Nephron progenitor cell (in vitro differentiated cells): ENCODE results near the gene STK32A.

Experiments used
- DNase-seq: peaks from one replicate; pipeline ENCODE4 v3.0.0; 2021
- H3K27ac Mint-ChIP-seq: 2 replicates; pipeline ENCODE4 v1.8.0; 2021; ENCODE audit warnings: mild to moderate bottlenecking, moderate library complexity, mixed read lengths
- H3K27me3 Mint-ChIP-seq: 2 replicates; pipeline ENCODE4 v1.8.0; 2021; ENCODE audit warnings: mild to moderate bottlenecking, low read depth, mixed read lengths; ENCODE audit not compliant: poor library complexity
- H3K36me3 Mint-ChIP-seq: 2 replicates; pipeline ENCODE4 v1.8.0; 2021; ENCODE audit warnings: low read depth, mixed read lengths
- H3K4me1 Mint-ChIP-seq: 2 replicates; pipeline ENCODE4 v1.8.0; 2021; ENCODE audit warnings: mixed read lengths
- H3K4me3 Mint-ChIP-seq: 2 replicates; pipeline ENCODE4 v1.8.0; 2021; ENCODE audit warnings: mild to moderate bottlenecking, moderate library complexity, mixed read lengths
- H3K9me3 Mint-ChIP-seq: 2 replicates; pipeline ENCODE4 v1.8.0; 2021; ENCODE audit warnings: mild to moderate bottlenecking, moderate library complexity, mixed read lengths
- TF ChIP-seq, protein P1 (sequence below): fragments of 200-600 bp; sonication (generic); IDR thresholded peaks from 2 replicates; pipeline ENCODE4 v1.5.0; 2021; ENCODE audit warnings: antibody characterized with exemption

The STK32A gene

DNA sequence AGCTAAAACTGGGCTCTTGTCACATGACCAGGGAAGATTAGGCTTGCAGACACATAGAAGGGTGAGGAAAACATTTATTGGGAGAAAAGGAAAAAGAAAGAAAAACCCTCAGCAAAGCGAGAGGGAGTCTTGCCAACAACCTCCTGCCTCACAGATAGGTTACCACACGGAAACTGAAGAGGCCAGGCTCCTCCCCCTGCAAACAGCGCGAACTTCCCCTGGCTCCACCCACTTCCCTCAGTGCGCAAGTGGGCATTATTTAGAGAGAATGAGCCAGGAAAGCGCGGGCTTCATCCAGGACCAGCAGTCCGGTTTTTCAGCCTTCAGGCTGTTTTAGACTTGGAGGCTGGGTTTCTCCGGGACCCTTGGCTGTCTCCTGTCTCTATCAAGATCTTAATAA is 70.3 kb downstream of the STK32A start:
- H3K4me1 Mint-ChIP-seq: no peaks in the 10 kb centered on the region
- no peak for DNase-seq
- H3K27ac Mint-ChIP-seq: no peak overlapping the region
- H3K27me3 Mint-ChIP-seq: no peaks in the 10 kb centered on the region
- TF ChIP-seq, protein P1, sequence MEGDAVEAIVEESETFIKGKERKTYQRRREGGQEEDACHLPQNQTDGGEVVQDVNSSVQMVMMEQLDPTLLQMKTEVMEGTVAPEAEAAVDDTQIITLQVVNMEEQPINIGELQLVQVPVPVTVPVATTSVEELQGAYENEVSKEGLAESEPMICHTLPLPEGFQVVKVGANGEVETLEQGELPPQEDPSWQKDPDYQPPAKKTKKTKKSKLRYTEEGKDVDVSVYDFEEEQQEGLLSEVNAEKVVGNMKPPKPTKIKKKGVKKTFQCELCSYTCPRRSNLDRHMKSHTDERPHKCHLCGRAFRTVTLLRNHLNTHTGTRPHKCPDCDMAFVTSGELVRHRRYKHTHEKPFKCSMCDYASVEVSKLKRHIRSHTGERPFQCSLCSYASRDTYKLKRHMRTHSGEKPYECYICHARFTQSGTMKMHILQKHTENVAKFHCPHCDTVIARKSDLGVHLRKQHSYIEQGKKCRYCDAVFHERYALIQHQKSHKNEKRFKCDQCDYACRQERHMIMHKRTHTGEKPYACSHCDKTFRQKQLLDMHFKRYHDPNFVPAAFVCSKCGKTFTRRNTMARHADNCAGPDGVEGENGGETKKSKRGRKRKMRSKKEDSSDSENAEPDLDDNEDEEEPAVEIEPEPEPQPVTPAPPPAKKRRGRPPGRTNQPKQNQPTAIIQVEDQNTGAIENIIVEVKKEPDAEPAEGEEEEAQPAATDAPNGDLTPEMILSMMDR: no peak
- H3K4me3 Mint-ChIP-seq: no peak overlapping the region
- no peaks in the 10 kb centered on the region for H3K9me3 Mint-ChIP-seq
- no peaks in the 10 kb centered on the region for H3K36me3 Mint-ChIP-seq

DNA sequence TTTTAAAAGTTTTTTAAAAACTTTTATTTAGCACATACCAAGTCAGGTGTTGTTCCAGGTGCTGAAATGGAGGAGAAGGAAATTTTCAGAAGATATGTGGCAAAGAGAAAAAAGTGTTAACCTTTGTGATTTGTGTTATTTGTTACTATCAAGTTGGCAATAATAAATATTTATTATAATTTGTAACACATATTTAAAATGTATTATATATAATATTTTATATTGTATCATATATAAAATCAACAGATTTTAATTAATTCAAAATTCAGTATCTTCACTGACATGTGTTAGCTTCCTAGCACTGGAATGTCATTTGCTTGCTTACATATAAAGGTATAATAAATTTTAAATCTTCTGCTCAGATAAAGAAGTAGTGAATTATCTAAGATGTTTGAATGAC is 71.5 kb downstream of the STK32A start:
- Mint-ChIP-seq H3K27ac (no peak overlapping the region), H3K4me3 (no peak overlapping the region), H3K36me3 (no peaks in the 10 kb centered on the region), H3K27me3 (no peaks in the 10 kb centered on the region), H3K9me3 (no peaks in the 10 kb centered on the region), H3K4me1 (no peaks in the 10 kb centered on the region)
- TF ChIP-seq, protein P1: no peak
- DNase-seq: no peak

DNA sequence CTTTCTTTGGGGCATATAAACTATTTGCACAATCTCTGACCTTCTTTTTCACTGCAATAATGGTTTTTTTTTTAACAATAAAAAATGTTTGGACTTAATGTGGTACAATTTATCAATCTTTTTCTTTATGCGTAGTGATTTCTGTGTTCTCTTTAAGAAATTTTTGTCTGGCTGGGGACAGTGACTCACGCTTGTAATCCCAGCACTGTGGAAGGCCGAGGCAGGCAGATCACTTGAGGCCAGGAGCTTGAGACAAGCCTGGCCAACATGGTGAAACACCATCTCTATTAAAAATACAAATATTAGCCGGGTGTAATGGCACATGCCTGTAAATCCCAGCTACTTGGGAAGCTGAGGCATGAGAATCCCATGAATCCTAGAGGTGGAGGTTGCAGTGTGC is 72.3 kb downstream of the STK32A start:
- no peak for DNase-seq
- Mint-ChIP-seq H3K27me3 (no peaks in the 10 kb centered on the region), H3K27ac (no peak overlapping the region), H3K4me3 (no peak overlapping the region), H3K9me3 (no peaks in the 10 kb centered on the region), H3K4me1 (no peaks in the 10 kb centered on the region), H3K36me3 (no peaks in the 10 kb centered on the region)
- TF ChIP-seq, protein P1: no peak

DNA sequence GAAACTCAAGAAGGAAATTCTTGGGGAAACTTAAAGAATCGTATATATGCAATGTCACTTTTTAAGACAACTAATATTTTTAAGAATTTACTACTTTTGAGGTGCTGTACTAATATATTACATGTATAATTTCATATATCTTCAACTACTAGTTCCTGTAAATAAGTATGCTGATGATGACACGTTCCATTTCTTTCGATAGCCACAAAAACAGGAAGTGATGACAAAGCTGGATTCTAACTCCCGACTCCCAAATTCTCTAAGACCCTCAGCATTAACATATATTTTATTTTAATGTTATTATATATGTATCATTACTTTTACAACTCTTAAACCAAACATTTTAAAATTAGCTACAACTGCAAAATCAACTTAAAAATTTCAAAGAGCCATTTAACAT is 74.8 kb downstream of the STK32A start:
- TF ChIP-seq, protein P1: no peak
- H3K4me1 Mint-ChIP-seq: no peaks in the 10 kb centered on the region
- no peak for DNase-seq
- no peak overlapping the region for H3K27ac Mint-ChIP-seq
- H3K9me3 Mint-ChIP-seq: peaks cover 4% of the 10 kb centered on the region
- H3K4me3 Mint-ChIP-seq: no peak overlapping the region
- H3K27me3 Mint-ChIP-seq: no peaks in the 10 kb centered on the region
- no peaks in the 10 kb centered on the region for H3K36me3 Mint-ChIP-seq

DNA sequence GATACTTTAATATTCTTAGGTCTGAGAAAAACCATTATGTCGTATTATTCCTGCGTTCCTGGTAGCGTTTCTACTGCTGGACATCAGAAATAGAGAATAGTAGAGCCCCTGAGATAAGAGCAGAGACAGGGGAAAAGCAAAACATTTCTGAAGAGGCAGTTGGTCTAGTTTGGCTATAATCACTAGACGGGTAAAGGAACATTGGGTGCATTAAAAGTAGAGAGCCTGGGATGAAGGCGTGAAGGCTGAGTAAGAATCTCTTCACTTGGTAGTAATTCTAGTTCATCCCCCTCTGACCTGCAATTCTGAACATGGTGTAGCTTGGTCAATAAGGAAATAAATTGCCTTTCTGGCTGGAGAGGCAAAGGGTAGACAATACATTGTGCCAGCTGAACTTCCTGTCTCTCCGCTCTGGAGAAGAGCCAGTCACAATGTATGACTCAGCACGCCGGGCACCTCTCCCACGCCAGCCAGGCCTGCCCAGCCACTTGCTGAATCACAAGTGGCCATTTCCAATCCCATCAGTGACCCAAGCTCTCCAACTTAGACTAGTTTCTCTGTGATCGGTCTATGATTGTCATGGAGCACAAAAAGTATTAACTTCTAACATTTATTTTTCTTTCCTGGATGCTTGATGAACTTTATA is 75.4 kb downstream of the STK32A start:
- H3K27ac Mint-ChIP-seq: no peak overlapping the region

More for the DNA sequence above, 75.4 kb downstream of the STK32A start:
- H3K36me3 Mint-ChIP-seq: no peaks in the 10 kb centered on the region
- TF ChIP-seq, protein P1: no peak
- H3K4me3 Mint-ChIP-seq: no peak overlapping the region
- DNase-seq: no peak
- H3K27me3 Mint-ChIP-seq: no peaks in the 10 kb centered on the region
- no peaks in the 10 kb centered on the region for H3K4me1 Mint-ChIP-seq
- peaks cover 4% of the 10 kb centered on the region for H3K9me3 Mint-ChIP-seq
